IMR-90 (cell line): Measurements from ENCODE around the gene EDIL3. TPM values are rescaled to one million over a fixed set of nuclear protein-coding genes. Genes with fewer than 3 reads are reported as not detected.

Experiments used
- ATAC-seq: fragments of 200-7000 bp; cut with Tn5 transposase; 2 replicates; pipeline ENCODE4 v1.9.1; 2020; ENCODE audit warnings: low read depth, mild to moderate bottlenecking, moderate library complexity
- BruUV-seq: library from RNA; stranded (reverse); fragments of 400-500 nt; replicated peaks from 2 replicates; lab custom pipeline; 2021; lab: Mats Ljungman, UMichigan
- CTCF ChIA-PET: fragments of 300-600 bp; formaldehyde crosslinking; extraction: SDS; loops from one replicate; lab custom pipeline; 2021; ENCODE audit warnings: antibody characterized with exemption; lab: Yijun Ruan, JAX
- POLR2A ChIA-PET: fragments of 300-600 bp; sonication (Branson Sonifier 250); formaldehyde crosslinking; loops from one replicate; lab custom pipeline; 2022; ENCODE audit warnings: antibody characterized with exemption; ENCODE audit not compliant: unreplicated experiment; lab: Charles Lee
- DNase-seq: peaks from one replicate; pipeline ENCODE4 v3.0.0; 2013
- H2AFZ ChIP-seq: replicated peaks from 2 replicates; pipeline ENCODE3; 2013; ENCODE audit warnings: low read length, mild to moderate bottlenecking; ENCODE audit not compliant: poor library complexity
- H2AK5ac ChIP-seq: 2 replicates; pipeline ENCODE4 v1.6.1; 2013; ENCODE audit warnings: low read depth, low read length, inconsistent platforms
- H2AK9ac ChIP-seq: replicated peaks from 2 replicates; pipeline ENCODE3; 2013; ENCODE audit warnings: mild to moderate bottlenecking, low read depth, low read length, moderate library complexity; ENCODE audit not compliant: poor library complexity
- H2BK120ac ChIP-seq: 2 replicates; pipeline ENCODE4 v1.6.1; 2013; ENCODE audit warnings: low read depth, low read length, inconsistent platforms
- H2BK15ac ChIP-seq: 3 replicates; pipeline ENCODE4 v1.6.1; 2013; ENCODE audit warnings: low read depth, low read length, inconsistent platforms
- H2BK20ac ChIP-seq: 2 replicates; pipeline ENCODE4 v1.6.1; 2013; ENCODE audit warnings: low read depth, mild to moderate bottlenecking, inconsistent platforms, low read length, moderate library complexity
- H2BK5ac ChIP-seq: 2 replicates; pipeline ENCODE4 v1.6.1; 2013; ENCODE audit warnings: mild to moderate bottlenecking, low read depth, low read length, inconsistent platforms; ENCODE audit not compliant: poor library complexity, severe bottlenecking
- H3K14ac ChIP-seq: replicated peaks from 2 replicates; pipeline ENCODE4 v1.6.1; 2013; ENCODE audit warnings: low read depth, low read length, inconsistent platforms
- H3K18ac ChIP-seq: 2 replicates; pipeline ENCODE4 v1.6.1; 2013; ENCODE audit warnings: low read depth, low read length, control low read depth
- H3K23ac ChIP-seq: 2 replicates; pipeline ENCODE4 v1.6.1; 2013; ENCODE audit warnings: low read depth, low read length, inconsistent platforms
- H3K27ac ChIP-seq: 2 replicates; pipeline ENCODE4 v1.5.1; 2013; ENCODE audit warnings: mild to moderate bottlenecking, control low read depth, low read length; ENCODE audit not compliant: insufficient read depth
- H3K27me3 ChIP-seq: 2 replicates; pipeline ENCODE4 v1.6.1; 2013; ENCODE audit warnings: low read length; ENCODE audit not compliant: control insufficient read depth, insufficient read depth
- H3K36me3 ChIP-seq: 2 replicates; pipeline ENCODE4 v1.6.1; 2013; ENCODE audit warnings: low read length, mixed read lengths; ENCODE audit not compliant: control insufficient read depth, insufficient read depth
- H3K4ac ChIP-seq: 2 replicates; pipeline ENCODE4 v1.6.1; 2013; ENCODE audit warnings: low read depth, low read length, inconsistent platforms
- H3K4me1 ChIP-seq: 2 replicates; pipeline ENCODE4 v1.6.1; 2013; ENCODE audit warnings: low read length, mixed read lengths; ENCODE audit not compliant: control insufficient read depth, insufficient read depth
- H3K4me2 ChIP-seq: 2 replicates; pipeline ENCODE4 v1.6.1; 2013; ENCODE audit warnings: low read depth, mild to moderate bottlenecking, control low read depth, low read length, moderate library complexity
- H3K4me3 ChIP-seq: 2 replicates; pipeline ENCODE4 v1.5.1; 2013; ENCODE audit warnings: low read depth, mild to moderate bottlenecking, control low read depth, low read length, moderate library complexity; ENCODE audit not compliant: insufficient read depth
- H3K56ac ChIP-seq: 2 replicates; pipeline ENCODE4 v1.6.1; 2013; ENCODE audit warnings: low read length, inconsistent platforms; ENCODE audit not compliant: insufficient read depth; ENCODE audit errors: extremely low read depth
- H3K79me1 ChIP-seq, 2 experiments: 2 replicates each; pipeline ENCODE4 v1.6.1; 2013; ENCODE audit warnings: low read length in 2 of 2, inconsistent platforms in 1 of 2, low read depth in 1 of 2
- H3K9ac ChIP-seq: 2 replicates; pipeline ENCODE4 v1.6.1; 2013; ENCODE audit warnings: low read depth, low read length, control low read depth
- H3K9me1 ChIP-seq: 2 replicates; pipeline ENCODE4 v1.6.1; 2013; ENCODE audit warnings: low read length, inconsistent platforms; ENCODE audit not compliant: insufficient read depth
- H3K9me3 ChIP-seq: 2 replicates; pipeline ENCODE4 v1.6.1; 2013; ENCODE audit warnings: low read length; ENCODE audit not compliant: control insufficient read depth, insufficient read depth
- H4K20me1 ChIP-seq: 2 replicates; pipeline ENCODE4 v1.6.1; 2013; ENCODE audit warnings: low read length, inconsistent platforms; ENCODE audit not compliant: insufficient read depth
- H4K5ac ChIP-seq: 2 replicates; pipeline ENCODE4 v1.6.1; 2013; ENCODE audit warnings: mild to moderate bottlenecking, low read depth, low read length, control low read depth
- H4K8ac ChIP-seq, 2 experiments: 2 replicates each; pipeline ENCODE4 v1.6.1; 2013; ENCODE audit warnings: low read depth in 2 of 2, low read length in 2 of 2, control low read depth in 1 of 2, inconsistent platforms in 1 of 2
- H4K91ac ChIP-seq: 2 replicates; pipeline ENCODE4 v1.6.1; 2013; ENCODE audit warnings: low read depth, low read length, inconsistent platforms; ENCODE audit not compliant: insufficient read depth
- BHLHE40 ChIP-seq: fragments of 150-350 bp; IDR thresholded peaks from 2 replicates; pipeline ENCODE4 v1.6.1; 2016; ENCODE audit warnings: mild to moderate bottlenecking, low read depth, low read length
- CEBPB ChIP-seq: IDR thresholded peaks from 2 replicates; pipeline ENCODE4 v1.6.1; 2012; ENCODE audit warnings: low read depth, low read length, improper control_type of control experiment
- CHD1 ChIP-seq: IDR thresholded peaks from 2 replicates; pipeline ENCODE4 v1.6.1; 2012; ENCODE audit warnings: low read depth, low read length, improper control_type of control experiment
- CTCF ChIP-seq: conservative IDR thresholded peaks from 2 replicates; pipeline ENCODE4 v1.5.1; 2012; ENCODE audit warnings: mild to moderate bottlenecking, low read depth, low read length, improper control_type of control experiment
- ELK1 ChIP-seq: fragments of 150-350 bp; IDR thresholded peaks from 2 replicates; pipeline ENCODE4 v1.6.1; 2016; ENCODE audit warnings: low read depth, mild to moderate bottlenecking, low read length, moderate library complexity, borderline replicate concordance
- FOS ChIP-seq: fragments of 150-350 bp; IDR thresholded peaks from 2 replicates; pipeline ENCODE4 v1.6.1; 2016; ENCODE audit warnings: low read depth, low read length
- MAFK ChIP-seq: IDR thresholded peaks from 2 replicates; pipeline ENCODE4 v1.6.1; 2012; ENCODE audit warnings: low read depth, low read length, improper control_type of control experiment
- MAZ ChIP-seq: IDR thresholded peaks from 2 replicates; pipeline ENCODE4 v1.6.1; 2012; ENCODE audit warnings: low read depth, mild to moderate bottlenecking, low read length, improper control_type of control experiment, moderate library complexity, borderline replicate concordance
- MXI1 ChIP-seq: IDR thresholded peaks from 2 replicates; pipeline ENCODE4 v1.6.1; 2012; ENCODE audit warnings: low read depth, mild to moderate bottlenecking, low read length, moderate library complexity, borderline replicate concordance
- NFE2L2 ChIP-seq: fragments of 150-350 bp; IDR thresholded peaks from 2 replicates; pipeline ENCODE4 v1.6.1; 2016; ENCODE audit warnings: low read depth, mild to moderate bottlenecking, low read length
- POLR2A ChIP-seq: IDR thresholded peaks from 2 replicates; pipeline ENCODE4 v1.6.1; 2012; ENCODE audit warnings: mild to moderate bottlenecking, low read depth, low read length
- RAD21 ChIP-seq: IDR thresholded peaks from 2 replicates; pipeline ENCODE4 v1.6.1; 2012; ENCODE audit warnings: low read length, improper control_type of control experiment
- RCOR1 ChIP-seq: IDR thresholded peaks from 2 replicates; pipeline ENCODE4 v1.6.1; 2012; ENCODE audit warnings: mild to moderate bottlenecking, low read length, improper control_type of control experiment; ENCODE audit not compliant: insufficient replicate concordance
- RFX5 ChIP-seq: IDR thresholded peaks from 2 replicates; pipeline ENCODE4 v1.8.0; 2012; ENCODE audit warnings: low read depth, mild to moderate bottlenecking, low read length, moderate library complexity
- SMC3 ChIP-seq: fragments of 150-350 bp; IDR thresholded peaks from 2 replicates; pipeline ENCODE4 v1.6.1; 2016; ENCODE audit warnings: low read depth, mild to moderate bottlenecking, antibody characterized with exemption, low read length, moderate library complexity
- USF2 ChIP-seq: fragments of 150-350 bp; IDR thresholded peaks from 2 replicates; pipeline ENCODE4 v1.6.1; 2017; ENCODE audit warnings: mild to moderate bottlenecking, antibody characterized with exemption, low read length, low read depth
- WGBS, 2 experiments: methylation state at CpG; one replicate each; pipeline versions ENCODE4 v1.1.5 to v1.1.7; 2013; ENCODE audit warnings: missing lambda C conversion rate in 2 of 2; ENCODE audit not compliant: insufficient read length in 1 of 2; ENCODE audit errors: extremely low coverage in 2 of 2; 5-methylcytosine and 5-hydroxymethylcytosine counted together
- dilution Hi-C: fragments of 300-500 bp; cut with HindIII; formaldehyde crosslinking; loops from one replicate; pipeline ENCODE4 v1.14.3; 2018; ENCODE audit warnings: low sequenced_read_pairs; ENCODE audit not compliant: unreplicated experiment
- in situ Hi-C: fragments of 300-500 bp; cut with MboI; formaldehyde crosslinking; loops from 3 replicates; pipeline ENCODE4 v1.14.3; 2019; ENCODE audit warnings: low sequenced_read_pairs, inconsistent platforms, mixed read lengths
- intact Hi-C: fragments of 100-400 bp; cut with micrococcal nuclease; formaldehyde crosslinking; loops from 2 replicates; pipeline ENCODE4 v1.10.0; 2022
- polyA plus RNA-seq, 3 experiments: library from polyadenylated mRNA; depleted of rRNA; stranded (reverse); fragments of >200 nt; gene quantifications; 2 replicates each; pipeline ENCODE4 v1.2.3, GENCODE V29; 2012; ENCODE audit warnings: low replicate concordance in 1 of 3
- total RNA-seq: library from RNA; depleted of rRNA; stranded (reverse); fragments of >200 nt; gene quantifications from 2 replicates; pipeline ENCODE4 v1.2.3, GENCODE V29; 2012

Gene EDIL3
- total and polyA plus RNA-seq, 2 of the 4 experiments (the other 2 are of a cell fraction), result 55.5 to 82.8 TPM

- H2BK15ac ChIP-seq, result no peak overlapping the region
- no peaks in the 10 kb centered on the region for H3K9me3 ChIP-seq
- no peak for ATAC-seq
- no peak overlapping the region for H2BK20ac ChIP-seq
- DNase-seq, result no peak
- intact Hi-C loops, result no loop called here
- no peak overlapping the region for H3K14ac ChIP-seq
- no peak overlapping the region for H2BK5ac ChIP-seq
- in situ Hi-C loops, result no loop called here
- no peak overlapping the region for H3K27ac ChIP-seq
- WGBS, 2 experiments, result no CpG with 5 or more reads among the region's 1 CpG
- no peaks in the 10 kb centered on the region for H3K27me3 ChIP-seq
- H4K20me1 ChIP-seq, result no peaks in the 10 kb centered on the region
- H4K8ac ChIP-seq, result no peak overlapping the region
- no TSS peak for BruUV-seq
- no peak overlapping the region for H2BK120ac ChIP-seq
- H3K18ac ChIP-seq, result no peak overlapping the region
- no peak overlapping the region for H3K4me2 ChIP-seq
- no peak overlapping the region for H3K23ac ChIP-seq
- H3K9ac ChIP-seq, result no peak overlapping the region
- no peak overlapping the region for H2AK5ac ChIP-seq
- H3K79me1 ChIP-seq, result peaks cover 4 to 15% of the 10 kb centered on the region in 2 experiments; a peak in 3 of 4 replicates
- no peak overlapping the region for H2AK9ac ChIP-seq
- H3K56ac ChIP-seq, result no peak overlapping the region
- H4K5ac ChIP-seq, result no peak overlapping the region
- no peak overlapping the region for H4K91ac ChIP-seq
- dilution Hi-C loops, result no loop called here
- H3K4me1 ChIP-seq, result no peaks in the 10 kb centered on the region
- H2AFZ ChIP-seq, result no peak overlapping the region
- TF ChIP-seq RCOR1 (no peak), POLR2A (no peak), RAD21 (no peak), USF2 (no peak), MAZ (no peak), CTCF (no peak), BHLHE40 (no peak), RFX5 (no peak), MXI1 (no peak), MAFK (no peak), CHD1 (no peak), CEBPB (no peak), SMC3 (no peak), NFE2L2 (no peak), ELK1 (no peak), FOS (no peak)
- no peaks in the 10 kb centered on the region; the same call in 1 of the 2 replicates for H3K9me1 ChIP-seq
- no peak overlapping the region for H3K4me3 ChIP-seq
- CTCF ChIA-PET, result no interaction called here
- POLR2A ChIA-PET, result no interaction called here
- no peak overlapping the region for H3K4ac ChIP-seq
- H3K36me3 ChIP-seq, result no peaks in the 10 kb centered on the region
Observed at GRCh38 chr5:84184857-84185256, 199.8 kb downstream of the EDIL3 start.
